Measurements from ENCODE around the gene FDX2. TPM values are rescaled to one million over a fixed set of nuclear protein-coding genes. Genes with fewer than 3 reads are reported as not detected.

The FDX2 gene
- total and polyA plus RNA-seq, 2 of the 13 experiments (the other 11 are each of a cell fraction or from before 2014, with no cell fraction given) = 21.0 to 24.7 TPM

GRCh38 chr19:10315335-10316214 is at the start of gene FDX2 (continued):
- TF ChIP-seq ZNF660 (CRISPR knock-in tag; IDR thresholded peaks at IDR 0.05; ENCODE audit: borderline replicate concordance, low read depth) (no peak), NR2C2 (CRISPR knock-in tag; IDR thresholded peaks at IDR 0.05; ENCODE audit: borderline replicate concordance) (peak; percentile 91), BRCA1 (CRISPR knock-in tag; IDR thresholded peaks at IDR 0.05) (no peak), ZBTB43 (CRISPR knock-in tag; conservative IDR thresholded peaks at IDR 0.05) (no peak), ZKSCAN5 (CRISPR knock-in tag; IDR thresholded peaks at IDR 0.05) (no peak), ETS1 (CRISPR knock-in tag; IDR thresholded peaks at IDR 0.05) (no peak), KAT2B (IDR thresholded peaks at IDR 0.05; ENCODE audit: borderline replicate concordance, low read depth, low read length) (no peak), TBX3 (IDR thresholded peaks at IDR 0.05; ENCODE audit: borderline replicate concordance) (no peak), ZNF589 (CRISPR knock-in tag; conservative IDR thresholded peaks at IDR 0.05) (peak; percentile 31; the same call in 1 of the 2 replicates), ZNF550 (CRISPR knock-in tag; IDR thresholded peaks at IDR 0.05; ENCODE audit: borderline replicate concordance) (no peak), GLI4 (CRISPR knock-in tag; IDR thresholded peaks at IDR 0.05; ENCODE audit: borderline replicate concordance) (0 out of 2 replicates have a peak, but pooled peaks have one; percentile 50), TBP (CRISPR knock-in tag; IDR thresholded peaks at IDR 0.05) (no peak), ZBTB46 (CRISPR knock-in tag; IDR thresholded peaks at IDR 0.05; ENCODE audit: borderline replicate concordance) (0 out of 2 replicates have a peak, but pooled peaks have one; percentile 43), NONO (IDR thresholded peaks at IDR 0.05) (no peak), NONO (CRISPR knock-in tag; conservative IDR thresholded peaks at IDR 0.05) (peak; percentile 69; the same call in 1 of the 2 replicates), SPEN (CRISPR knock-in tag; IDR thresholded peaks at IDR 0.05; ENCODE audit: low read depth) (no peak; the same call in 1 of the 2 replicates), SP4 (CRISPR knock-in tag; IDR thresholded peaks at IDR 0.05) (peak; percentile 35; the same call in 1 of the 2 replicates), SETDB1 (CRISPR knock-in tag; IDR thresholded peaks at IDR 0.05; ENCODE audit: borderline replicate concordance) (no peak), ZNF746 (CRISPR knock-in tag; IDR thresholded peaks at IDR 0.05) (no peak), HOXA3 (CRISPR knock-in tag; IDR thresholded peaks at IDR 0.05) (peak; percentile 62; the same call in 1 of the 2 replicates), ZNF512 (CRISPR knock-in tag; IDR thresholded peaks at IDR 0.05) (no peak), MIER3 (CRISPR knock-in tag; IDR thresholded peaks at IDR 0.05; ENCODE audit: borderline replicate concordance) (0 out of 2 replicates have a peak, but pooled peaks have one; percentile 43), BRD4 (CRISPR knock-in tag; IDR thresholded peaks at IDR 0.05) (0 out of 2 replicates have a peak, but pooled peaks have one; percentile 28), JUND (CRISPR knock-in tag; IDR thresholded peaks at IDR 0.05) (no peak)
